GM21360 (cell line): ENCODE measurements around the gene DPM2.
A peak's percentile ranks its signal among the peaks of the same experiment; 100 is the strongest.

Source experiments
- ATAC-seq: cut with Tn5 transposase; IDR thresholded peaks from one replicate; pipeline ENCODE4 v1.9.1; 2021; ENCODE audit warnings: mild to moderate bottlenecking, moderate library complexity; ENCODE audit not compliant: unreplicated experiment

DPM2 gene

GRCh38 chr9:127903557-127904475 is 33.8 kb downstream of the DPM2 start:
- ATAC-seq: no peak

GRCh38 chr9:127899128-127899943 is 38.3 kb downstream of the DPM2 start, which contains the start of gene ST6GALNAC6:
Gene ST6GALNAC6, minus strand, starts transcription at chr9:127899603. Its CDS starts 1,622 bp downstream, at chr9:127897981.
- ATAC-seq: peak; percentile 53

- peak; percentile 11 for ATAC-seq
Measured at GRCh38 chr9:127898433-127899127, 39.1 kb downstream of the DPM2 start.

GRCh38 chr9:127897193-127897692 is 40.4 kb downstream of the DPM2 start:
- ATAC-seq: no peak

DNA sequence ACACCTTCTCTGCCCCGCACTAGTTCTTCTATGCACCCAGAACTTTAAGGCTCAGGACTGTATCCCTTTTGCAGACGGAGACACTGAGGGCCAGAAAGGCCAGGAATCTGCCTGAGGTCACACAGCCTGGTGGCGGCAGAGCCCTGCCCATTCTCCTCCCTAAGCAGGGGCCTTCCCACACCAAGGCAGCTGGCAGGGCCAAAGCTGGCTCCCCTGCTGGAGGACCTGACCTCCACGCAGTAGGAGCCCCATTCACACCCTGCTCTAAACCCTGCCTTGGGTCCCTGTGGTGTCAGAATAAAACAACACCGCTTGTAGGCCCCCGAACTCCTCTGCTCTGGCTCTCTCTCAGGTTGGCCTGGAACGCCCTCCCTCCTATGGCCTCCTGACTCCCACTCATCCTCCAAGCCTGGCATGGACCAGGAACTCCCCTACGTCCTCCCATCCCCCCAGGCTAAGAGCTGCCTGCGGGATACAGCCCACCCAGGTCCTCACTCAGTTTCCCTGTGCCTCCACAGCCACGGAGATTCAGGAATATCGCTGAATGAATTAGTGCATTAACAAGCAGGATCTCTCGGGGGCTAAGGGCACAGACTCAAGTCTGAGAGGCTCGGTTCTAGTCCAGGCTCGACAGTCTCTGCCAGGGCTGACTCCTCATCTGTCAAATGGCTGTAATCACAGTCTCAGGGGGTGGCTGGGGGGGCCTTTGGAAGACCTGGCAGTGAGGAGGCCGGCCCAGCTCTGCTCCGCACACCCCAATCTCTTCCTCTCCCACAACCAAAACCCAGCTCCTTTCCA is 41.1 kb downstream of the DPM2 start:
- no peak for ATAC-seq

- no peak for ATAC-seq
Measured at GRCh38 chr9:127895811-127896210, 41.8 kb downstream of the DPM2 start.

DNA sequence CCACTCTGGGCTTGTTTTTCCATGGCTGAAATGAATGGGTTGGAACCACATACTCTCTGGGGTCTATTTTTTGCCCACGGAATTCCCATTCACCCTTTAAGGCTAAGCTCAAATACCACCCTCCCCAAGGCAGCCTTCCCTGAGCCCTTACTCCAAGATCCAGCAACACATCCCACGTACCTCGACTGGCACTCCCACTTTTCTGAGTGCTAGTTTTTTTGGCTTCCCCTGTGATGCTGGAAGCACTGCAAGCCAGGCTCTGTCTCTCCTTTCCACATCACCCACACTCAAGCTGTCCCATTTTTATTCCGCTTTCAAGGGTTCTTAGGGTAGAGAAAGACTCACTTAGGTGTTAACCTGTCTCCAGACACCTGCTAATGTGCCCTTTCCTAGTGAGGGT is 44.3 kb downstream of the DPM2 start:
- no peak for ATAC-seq

DNA sequence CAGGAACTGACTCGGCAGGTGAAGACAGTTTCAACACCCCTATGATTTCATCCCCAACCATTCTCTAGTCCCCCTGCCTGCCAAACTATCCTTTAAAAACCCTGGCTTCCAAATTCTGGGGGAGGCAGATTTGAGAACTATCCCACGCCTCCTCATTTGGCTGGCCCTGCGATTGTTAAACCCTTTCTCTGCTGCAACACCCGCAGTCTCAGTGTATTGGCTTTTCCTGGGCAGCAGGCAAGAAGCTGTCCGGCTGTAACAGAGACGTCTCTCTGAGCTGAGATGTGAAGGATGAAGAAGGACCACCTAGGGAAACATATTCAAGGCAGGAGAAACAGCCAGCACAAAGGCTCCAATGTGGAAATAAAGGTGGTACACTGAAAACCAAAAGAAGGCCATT is 44.8 kb downstream of the DPM2 start:
- ATAC-seq: no peak

- no peak for ATAC-seq
Measured at GRCh38 chr9:127890053-127890452, 47.6 kb downstream of the DPM2 start.

GRCh38 chr9:127887792-127888191 is 49.9 kb downstream of the DPM2 start:
- no peak for ATAC-seq

- ATAC-seq: no peak
Measured at GRCh38 chr9:127886401-127886972, 51.2 kb downstream of the DPM2 start.

DNA sequence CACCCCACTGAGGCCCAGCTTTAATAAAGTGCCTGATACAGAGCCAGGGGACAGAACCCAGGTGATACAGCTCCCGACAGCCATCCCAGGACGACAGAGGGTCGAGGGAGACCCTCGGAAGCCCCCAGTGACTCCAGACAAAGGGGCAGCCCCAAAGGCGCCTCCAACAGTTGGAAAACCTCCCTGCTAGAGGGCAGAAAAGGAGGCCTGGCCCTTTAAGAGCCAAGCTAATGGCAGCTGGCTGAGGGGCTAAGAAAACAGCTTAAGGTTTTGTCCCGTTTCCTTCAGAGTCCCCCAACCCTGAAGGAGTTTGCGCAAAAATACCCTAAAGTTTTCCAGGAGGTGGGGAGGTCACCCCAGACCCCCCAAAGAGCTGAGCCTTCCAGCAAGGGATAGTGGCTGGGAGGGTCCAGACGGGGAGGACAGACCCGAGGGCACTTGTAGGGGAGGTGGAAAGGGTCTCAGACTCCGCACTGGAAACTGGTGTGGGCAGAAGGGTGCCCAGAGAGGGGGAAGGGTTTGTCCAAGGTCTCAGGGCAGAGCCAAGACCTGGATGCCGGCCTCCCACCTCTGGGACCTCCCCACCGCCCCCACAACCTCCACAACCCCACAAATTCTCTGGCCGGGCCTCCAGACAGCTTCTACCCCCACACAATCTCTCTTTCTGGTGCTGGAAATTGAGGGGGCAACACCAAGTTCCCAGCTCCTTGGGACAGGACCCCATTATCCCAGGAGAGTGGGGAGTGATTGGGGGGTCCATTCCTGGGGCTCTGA is 52.0 kb downstream of the DPM2 start:
- ATAC-seq: no peak
